Lung (tissue), 12 donors: Measurements from ENCODE around the gene MRPS7. TPM values are rescaled to one million over a fixed set of nuclear protein-coding genes. Genes with fewer than 3 reads are reported as not detected.

Source experiments
- ATAC-seq: fragments of 200-7000 bp; cut with Tn5 transposase; one replicate; pipeline ENCODE4 v1.9.1; 2020; ENCODE audit warnings: moderate number of reproducible peaks; ENCODE audit not compliant: insufficient read depth, low FRiP score
- DNase-seq, 3 donors: peaks; one replicate each; pipeline ENCODE4 v3.0.0-alpha.2; 2013 to 2017
- H3K27ac ChIP-seq, 2 donors: one replicate each; pipeline ENCODE4 v1.5.1; 2013; ENCODE audit warnings: mild to moderate bottlenecking in 2 of 2, moderate library complexity in 2 of 2, control low read depth in 1 of 2, inconsistent platforms in 1 of 2, low read depth in 1 of 2, low read length in 1 of 2
- H3K27me3 ChIP-seq, 3 donors: one replicate each; pipeline ENCODE4 v1.5.1; 2013; ENCODE audit warnings: low read length in 2 of 3; ENCODE audit not compliant: control insufficient read depth in 3 of 3, insufficient read depth in 3 of 3
- H3K36me3 ChIP-seq, 4 donors: one replicate each; pipeline ENCODE4 v1.5.1; 2013; ENCODE audit warnings: low read length in 4 of 4, mild to moderate bottlenecking in 1 of 4, moderate library complexity in 1 of 4; ENCODE audit not compliant: control insufficient read depth in 4 of 4, insufficient read depth in 4 of 4
- H3K4me1 ChIP-seq, 5 donors: one replicate each; pipeline ENCODE4 v1.5.1; 2013; ENCODE audit warnings: low read length in 5 of 5, mild to moderate bottlenecking in 2 of 5, moderate library complexity in 1 of 5; ENCODE audit not compliant: control insufficient read depth in 5 of 5, insufficient read depth in 5 of 5
- H3K4me3 ChIP-seq: one replicate; pipeline ENCODE4 v1.5.1; 2013; ENCODE audit warnings: mild to moderate bottlenecking, control low read depth, moderate library complexity
- H3K9ac ChIP-seq, 2 donors: one replicate each; pipeline ENCODE4 v1.5.1; 2013; ENCODE audit warnings: low read length in 2 of 2, control low read depth in 1 of 2; ENCODE audit not compliant: insufficient read depth in 1 of 2
- H3K9me3 ChIP-seq, 4 donors: one replicate each; pipeline ENCODE4 v1.5.1; 2013; ENCODE audit warnings: low read length in 3 of 4, mild to moderate bottlenecking in 1 of 4, moderate library complexity in 1 of 4; ENCODE audit not compliant: control insufficient read depth in 4 of 4, insufficient read depth in 3 of 4
- WGBS, 2 donors: extraction: QIAGEN DNeasy Blood & Tissue Kit; methylation state at CpG; one replicate each; pipeline ENCODE4 v1.1.7; 2013; 5-methylcytosine and 5-hydroxymethylcytosine counted together
- polyA plus RNA-seq, 2 donors: library from polyadenylated mRNA; stranded (reverse); fragments of 200-250 nt; gene quantifications; one replicate each; pipeline ENCODE4 v1.2.1, GENCODE V29; 2013
- total RNA-seq, 2 donors: library from RNA; depleted of rRNA in 1 of 2; stranded (reverse); fragments of >200 nt in 1 of 2; gene quantifications; one replicate each; pipeline ENCODE4 v1.2.1, GENCODE V29; 2014 to 2021
- TF ChIP-seq, protein P1 (sequence below): IDR thresholded peaks from 2 replicates; pipeline ENCODE4 v1.5.1; 2012; ENCODE audit warnings: mild to moderate bottlenecking; ENCODE audit errors: control extremely low read depth, extremely low read depth
- donor health status: control.
- donor health status: control.
- donor health status: Bipolar disorder and iron deficiency.
- donor health status: healthy.
- donor health status: DM: yes; HTN: yes; CAD: no.

Gene MRPS7
- total and polyA plus RNA-seq, 4 donors = 40.0 to 61.7 (median 50.8) TPM

DNA sequence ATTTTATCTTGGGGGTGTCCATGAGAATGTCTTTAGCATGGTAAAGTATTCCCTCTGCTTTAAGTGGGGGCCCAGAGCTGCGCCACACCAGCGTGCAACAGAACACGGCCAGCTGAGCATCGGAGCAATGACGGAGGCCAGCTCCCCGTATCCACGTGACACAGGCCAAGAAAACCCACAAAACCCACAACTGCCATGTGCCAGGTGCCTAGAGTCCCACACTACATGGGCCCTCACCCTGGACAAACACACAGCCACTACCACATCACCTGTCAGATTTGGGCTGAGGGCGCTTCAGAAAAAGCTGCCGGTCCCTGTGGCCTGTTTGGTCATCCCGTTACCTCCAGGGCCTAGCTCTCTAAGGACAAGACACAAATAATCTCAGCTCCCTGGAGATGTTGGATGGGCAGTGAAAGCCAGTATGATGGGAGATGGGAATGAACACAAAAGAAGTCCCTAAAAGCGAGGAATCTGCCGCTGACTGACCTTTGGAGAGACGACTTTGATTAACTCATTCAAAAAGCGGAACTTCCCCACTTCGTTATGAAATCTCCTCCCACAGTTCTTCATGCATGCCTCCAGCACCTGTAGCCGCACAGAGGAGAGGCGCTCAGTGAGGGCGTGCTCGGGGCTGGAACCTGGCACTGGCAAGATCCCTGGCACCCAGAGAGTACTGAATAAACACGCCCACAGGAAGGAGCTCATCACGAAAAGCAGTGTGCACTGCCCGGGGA lies 17.4 kb upstream of the MRPS7 start:
- no peaks in the 10 kb centered on the region for H3K27me3 ChIP-seq
- TF ChIP-seq, protein P1, sequence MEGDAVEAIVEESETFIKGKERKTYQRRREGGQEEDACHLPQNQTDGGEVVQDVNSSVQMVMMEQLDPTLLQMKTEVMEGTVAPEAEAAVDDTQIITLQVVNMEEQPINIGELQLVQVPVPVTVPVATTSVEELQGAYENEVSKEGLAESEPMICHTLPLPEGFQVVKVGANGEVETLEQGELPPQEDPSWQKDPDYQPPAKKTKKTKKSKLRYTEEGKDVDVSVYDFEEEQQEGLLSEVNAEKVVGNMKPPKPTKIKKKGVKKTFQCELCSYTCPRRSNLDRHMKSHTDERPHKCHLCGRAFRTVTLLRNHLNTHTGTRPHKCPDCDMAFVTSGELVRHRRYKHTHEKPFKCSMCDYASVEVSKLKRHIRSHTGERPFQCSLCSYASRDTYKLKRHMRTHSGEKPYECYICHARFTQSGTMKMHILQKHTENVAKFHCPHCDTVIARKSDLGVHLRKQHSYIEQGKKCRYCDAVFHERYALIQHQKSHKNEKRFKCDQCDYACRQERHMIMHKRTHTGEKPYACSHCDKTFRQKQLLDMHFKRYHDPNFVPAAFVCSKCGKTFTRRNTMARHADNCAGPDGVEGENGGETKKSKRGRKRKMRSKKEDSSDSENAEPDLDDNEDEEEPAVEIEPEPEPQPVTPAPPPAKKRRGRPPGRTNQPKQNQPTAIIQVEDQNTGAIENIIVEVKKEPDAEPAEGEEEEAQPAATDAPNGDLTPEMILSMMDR = no peak
- ATAC-seq (no peak), DNase-seq (no peak)
- no peak overlapping the region for H3K27ac ChIP-seq
- H3K9ac ChIP-seq = no peak overlapping the region
- H3K9me3 ChIP-seq = no peaks in the 10 kb centered on the region
- peaks cover 13 to 70% (median 35%) of the 10 kb centered on the region in 4 donors for H3K36me3 ChIP-seq
- WGBS, 2 donors = 54 to 79% methylated on average over 22 of the region's 22 CpGs
- no peak overlapping the region for H3K4me3 ChIP-seq
- no peaks in the 10 kb centered on the region for H3K4me1 ChIP-seq

DNA sequence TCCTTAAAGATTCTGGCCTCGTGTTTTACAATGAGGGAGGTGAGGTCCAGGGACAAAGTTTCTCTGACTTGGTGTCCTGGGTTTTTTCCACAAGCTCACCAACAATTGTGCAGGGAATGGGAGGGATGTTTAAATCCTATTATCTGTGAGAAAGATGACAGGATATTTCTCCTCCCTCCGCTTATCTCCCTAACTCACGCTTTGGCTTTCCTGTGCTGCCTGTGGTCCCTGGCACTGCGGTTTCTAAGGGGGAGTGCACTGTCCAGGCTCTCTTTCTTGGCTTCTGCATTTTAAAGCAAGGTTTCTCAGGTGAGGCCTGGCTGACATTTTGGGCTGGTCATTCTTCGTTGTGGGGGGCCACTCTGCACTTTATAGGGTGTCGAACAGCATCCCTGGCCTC lies 16.7 kb upstream of the MRPS7 start:
- ATAC-seq = no peak
- 82 to 85% methylated on average over 6 of the region's 6 CpGs for WGBS, 2 donors

GRCh38 chr17:75246404-75246803 lies 15.3 kb upstream of the MRPS7 start:
- TF ChIP-seq, protein P1 = no peak
- Histone ChIP-seq H3K9me3 (no peaks in the 10 kb centered on the region), H3K4me1 (no peaks in the 10 kb centered on the region), H3K27me3 (no peaks in the 10 kb centered on the region), H3K36me3 (peaks cover 13 to 50% (median 28%) of the 10 kb centered on the region in 4 donors), H3K4me3 (no peak overlapping the region), H3K27ac (no peak overlapping the region), H3K9ac (no peak overlapping the region)
- no peak for ATAC-seq
- no peak for DNase-seq
- 94 to 96% methylated on average over 12 of the region's 12 CpGs for WGBS, 2 donors

More for the DNA sequence above, 16.7 kb upstream of the MRPS7 start:
- H3K4me1 ChIP-seq = no peaks in the 10 kb centered on the region
- TF ChIP-seq, protein P1 = no peak
- H3K36me3 ChIP-seq = peaks cover 13 to 63% (median 35%) of the 10 kb centered on the region in 4 donors
- no peak for DNase-seq
- H3K4me3 ChIP-seq = no peak overlapping the region
- no peaks in the 10 kb centered on the region for H3K27me3 ChIP-seq
- no peak overlapping the region for H3K27ac ChIP-seq
- no peak overlapping the region for H3K9ac ChIP-seq
- H3K9me3 ChIP-seq = no peaks in the 10 kb centered on the region

DNA sequence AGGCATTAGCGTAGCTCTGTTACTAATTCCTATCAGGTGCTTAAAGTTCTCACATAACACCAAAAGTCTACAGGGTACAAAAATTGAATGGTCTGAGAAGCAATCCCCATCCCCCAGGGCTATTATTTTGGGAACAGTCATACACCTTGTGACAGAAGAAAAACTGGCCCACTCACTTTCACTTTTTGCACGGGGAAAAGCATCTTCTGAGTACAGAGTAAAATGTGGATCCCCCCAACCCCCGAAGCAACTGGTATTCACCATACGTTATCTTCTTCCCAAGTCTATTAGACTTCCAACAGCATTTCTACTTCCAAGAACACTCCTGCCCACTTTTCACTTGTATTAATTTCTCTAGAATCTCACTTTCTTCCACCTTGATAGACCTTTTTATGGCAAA lies 12.1 kb upstream of the MRPS7 start:
- H3K27ac ChIP-seq = no peak overlapping the region
- no peak overlapping the region for H3K4me3 ChIP-seq
- WGBS, 2 donors = 74 to 82% methylated on average over 4 of the region's 4 CpGs
- ATAC-seq (no peak), DNase-seq (no peak)
- H3K9ac ChIP-seq = no peak overlapping the region
- peaks cover 0 to 19% (median 11%) of the 10 kb centered on the region in 4 donors for H3K36me3 ChIP-seq
- H3K4me1 ChIP-seq = no peaks in the 10 kb centered on the region
- TF ChIP-seq, protein P1 = no peak
- H3K27me3 ChIP-seq = no peaks in the 10 kb centered on the region
- H3K9me3 ChIP-seq = no peaks in the 10 kb centered on the region
